ENCODE results near the gene ZNF14. TPM values are rescaled to one million over a fixed set of nuclear protein-coding genes. Genes with fewer than 3 reads are reported as not detected.

ZNF14 gene
- polyA plus RNA-seq, 2 donors = 2.2 to 2.3 TPM

- H3K4me3 ChIP-seq (ENCODE audit: low read depth in 1 of 2, low read length in 2 of 2) = no peak overlapping the region
- H3K27ac ChIP-seq (ENCODE audit: low read depth in 2 of 2, low read length in 1 of 2) = no peak overlapping the region
- H3K36me3 ChIP-seq (ENCODE audit: control insufficient read depth in 2 of 2, insufficient read depth in 2 of 2, low read length in 1 of 2) = no peaks in the 10 kb centered on the region
- H3K27me3 ChIP-seq (ENCODE audit: control insufficient read depth in 1 of 2, insufficient read depth in 2 of 2, low read length in 2 of 2) = no peaks in the 10 kb centered on the region
- peaks cover 3 to 9% of the 10 kb centered on the region in 2 donors for H3K9me3 ChIP-seq (ENCODE audit: control insufficient read depth in 2 of 2, insufficient read depth in 1 of 2, low read depth in 1 of 2, low read length in 1 of 2)
- 86 to 89% methylated on average over 4 of the region's 4 CpGs for WGBS, 2 donors
- no peaks in the 10 kb centered on the region for H3K4me1 ChIP-seq (ENCODE audit: control insufficient read depth in 2 of 2, insufficient read depth in 2 of 2, low read length in 1 of 2)
Observed at GRCh38 chr19:19758164-19758563, 25.3 kb upstream of the ZNF14 start.

- Histone ChIP-seq H3K27me3 (ENCODE audit: control insufficient read depth in 1 of 2, insufficient read depth in 2 of 2, low read length in 2 of 2) (no peaks in the 10 kb centered on the region), H3K9me3 (ENCODE audit: control insufficient read depth in 2 of 2, insufficient read depth in 1 of 2, low read depth in 1 of 2, low read length in 1 of 2) (peaks cover 6 to 26% of the 10 kb centered on the region in 2 donors)
- 95 to 96% methylated on average over 11 of the region's 11 CpGs for WGBS, 2 donors
Observed at GRCh38 chr19:19752760-19753403, 20.0 kb upstream of the ZNF14 start.

GRCh38 chr19:19751846-19752245 is 18.9 kb upstream of the ZNF14 start:
- Histone ChIP-seq H3K27me3 (ENCODE audit: control insufficient read depth in 1 of 2, insufficient read depth in 2 of 2, low read length in 2 of 2) (no peaks in the 10 kb centered on the region), H3K4me1 (ENCODE audit: control insufficient read depth in 2 of 2, insufficient read depth in 2 of 2, low read length in 1 of 2) (no peaks in the 10 kb centered on the region), H3K36me3 (ENCODE audit: control insufficient read depth in 2 of 2, insufficient read depth in 2 of 2, low read length in 1 of 2) (no peaks in the 10 kb centered on the region), H3K27ac (ENCODE audit: low read depth in 2 of 2, low read length in 1 of 2) (no peak overlapping the region), H3K9me3 (ENCODE audit: control insufficient read depth in 2 of 2, insufficient read depth in 1 of 2, low read depth in 1 of 2, low read length in 1 of 2) (peaks cover 10 to 28% of the 10 kb centered on the region in 2 donors), H3K4me3 (ENCODE audit: low read depth in 1 of 2, low read length in 2 of 2) (no peak overlapping the region)
- WGBS, 2 donors = 86 to 87% methylated on average over 12 of the region's 12 CpGs

More at GRCh38 chr19:19752760-19753403, 20.0 kb upstream of the ZNF14 start:
- H3K4me1 ChIP-seq (ENCODE audit: control insufficient read depth in 2 of 2, insufficient read depth in 2 of 2, low read length in 1 of 2) = no peaks in the 10 kb centered on the region
- no peak overlapping the region for H3K27ac ChIP-seq (ENCODE audit: low read depth in 2 of 2, low read length in 1 of 2)
- H3K4me3 ChIP-seq (ENCODE audit: low read depth in 1 of 2, low read length in 2 of 2) = no peak overlapping the region
- H3K36me3 ChIP-seq (ENCODE audit: control insufficient read depth in 2 of 2, insufficient read depth in 2 of 2, low read length in 1 of 2) = no peaks in the 10 kb centered on the region

- 83 to 88% methylated on average over 40 of the region's 40 CpGs for WGBS, 2 donors
- no peak overlapping the region for H3K27ac ChIP-seq (ENCODE audit: low read depth in 2 of 2, low read length in 1 of 2)
Observed at GRCh38 chr19:19750842-19751790, 18.2 kb upstream of the ZNF14 start.

GRCh38 chr19:19749908-19750841 is 17.3 kb upstream of the ZNF14 start:
- Histone ChIP-seq H3K27me3 (ENCODE audit: control insufficient read depth in 1 of 2, insufficient read depth in 2 of 2, low read length in 2 of 2) (no peaks in the 10 kb centered on the region), H3K36me3 (ENCODE audit: control insufficient read depth in 2 of 2, insufficient read depth in 2 of 2, low read length in 1 of 2) (no peaks in the 10 kb centered on the region), H3K9me3 (ENCODE audit: control insufficient read depth in 2 of 2, insufficient read depth in 1 of 2, low read depth in 1 of 2, low read length in 1 of 2) (peaks cover 8 to 24% of the 10 kb centered on the region in 2 donors), H3K4me3 (ENCODE audit: low read depth in 1 of 2, low read length in 2 of 2) (no peak overlapping the region), H3K4me1 (ENCODE audit: control insufficient read depth in 2 of 2, insufficient read depth in 2 of 2, low read length in 1 of 2) (no peaks in the 10 kb centered on the region), H3K27ac (ENCODE audit: low read depth in 2 of 2, low read length in 1 of 2) (no peak overlapping the region)
- WGBS, 2 donors = 81 to 82% methylated on average over 17 of the region's 17 CpGs

More at GRCh38 chr19:19750842-19751790, 18.2 kb upstream of the ZNF14 start:
- Histone ChIP-seq H3K4me1 (ENCODE audit: control insufficient read depth in 2 of 2, insufficient read depth in 2 of 2, low read length in 1 of 2) (no peaks in the 10 kb centered on the region), H3K9me3 (ENCODE audit: control insufficient read depth in 2 of 2, insufficient read depth in 1 of 2, low read depth in 1 of 2, low read length in 1 of 2) (peaks cover 12 to 28% of the 10 kb centered on the region in 2 donors), H3K27me3 (ENCODE audit: control insufficient read depth in 1 of 2, insufficient read depth in 2 of 2, low read length in 2 of 2) (no peaks in the 10 kb centered on the region), H3K36me3 (ENCODE audit: control insufficient read depth in 2 of 2, insufficient read depth in 2 of 2, low read length in 1 of 2) (no peaks in the 10 kb centered on the region), H3K4me3 (ENCODE audit: low read depth in 1 of 2, low read length in 2 of 2) (no peak overlapping the region)

- Histone ChIP-seq H3K9me3 (ENCODE audit: control insufficient read depth in 2 of 2, insufficient read depth in 1 of 2, low read depth in 1 of 2, low read length in 1 of 2) (peaks cover 13 to 24% of the 10 kb centered on the region in 2 donors), H3K27ac (ENCODE audit: low read depth in 2 of 2, low read length in 1 of 2) (no peak overlapping the region), H3K27me3 (ENCODE audit: control insufficient read depth in 1 of 2, insufficient read depth in 2 of 2, low read length in 2 of 2) (no peaks in the 10 kb centered on the region), H3K36me3 (ENCODE audit: control insufficient read depth in 2 of 2, insufficient read depth in 2 of 2, low read length in 1 of 2) (no peaks in the 10 kb centered on the region), H3K4me1 (ENCODE audit: control insufficient read depth in 2 of 2, insufficient read depth in 2 of 2, low read length in 1 of 2) (no peaks in the 10 kb centered on the region), H3K4me3 (ENCODE audit: low read depth in 1 of 2, low read length in 2 of 2) (no peak overlapping the region)
- 83 to 87% methylated on average over 13 of the region's 13 CpGs for WGBS, 2 donors
Observed at GRCh38 chr19:19749117-19749907, 16.4 kb upstream of the ZNF14 start.

GRCh38 chr19:19748249-19748938 is 15.5 kb upstream of the ZNF14 start:
- H3K9me3 ChIP-seq (ENCODE audit: control insufficient read depth in 2 of 2, insufficient read depth in 1 of 2, low read depth in 1 of 2, low read length in 1 of 2) = peaks cover 15 to 24% of the 10 kb centered on the region in 2 donors

GRCh38 chr19:19747357-19748220 is 14.7 kb upstream of the ZNF14 start:
- no peaks in the 10 kb centered on the region for H3K27me3 ChIP-seq (ENCODE audit: control insufficient read depth in 1 of 2, insufficient read depth in 2 of 2, low read length in 2 of 2)
- peaks cover 15 to 17% of the 10 kb centered on the region in 2 donors for H3K9me3 ChIP-seq (ENCODE audit: control insufficient read depth in 2 of 2, insufficient read depth in 1 of 2, low read depth in 1 of 2, low read length in 1 of 2)
- no peaks in the 10 kb centered on the region for H3K4me1 ChIP-seq (ENCODE audit: control insufficient read depth in 2 of 2, insufficient read depth in 2 of 2, low read length in 1 of 2)
- H3K27ac ChIP-seq (ENCODE audit: low read depth in 2 of 2, low read length in 1 of 2) = no peak overlapping the region
- no peak overlapping the region for H3K4me3 ChIP-seq (ENCODE audit: low read depth in 1 of 2, low read length in 2 of 2)
- no peaks in the 10 kb centered on the region for H3K36me3 ChIP-seq (ENCODE audit: control insufficient read depth in 2 of 2, insufficient read depth in 2 of 2, low read length in 1 of 2)
- WGBS, 2 donors = 84 to 87% methylated on average over 12 to 13 of the region's 13 CpGs

More at GRCh38 chr19:19748249-19748938, 15.5 kb upstream of the ZNF14 start:
- H3K27ac ChIP-seq (ENCODE audit: low read depth in 2 of 2, low read length in 1 of 2) = no peak overlapping the region
- H3K4me1 ChIP-seq (ENCODE audit: control insufficient read depth in 2 of 2, insufficient read depth in 2 of 2, low read length in 1 of 2) = no peaks in the 10 kb centered on the region
- no peaks in the 10 kb centered on the region for H3K36me3 ChIP-seq (ENCODE audit: control insufficient read depth in 2 of 2, insufficient read depth in 2 of 2, low read length in 1 of 2)
- WGBS, 2 donors = 81 to 87% methylated on average over 8 to 9 of the region's 9 CpGs
- no peaks in the 10 kb centered on the region for H3K27me3 ChIP-seq (ENCODE audit: control insufficient read depth in 1 of 2, insufficient read depth in 2 of 2, low read length in 2 of 2)
- H3K4me3 ChIP-seq (ENCODE audit: low read depth in 1 of 2, low read length in 2 of 2) = no peak overlapping the region
